ENCODE results near the gene WNK2.
"Not testable (repeated sequence)": the region's sequence is repeated elsewhere in the genome, so short reads cannot be mapped to it uniquely, and the experiment has no call there.

WNK2 gene

DNA sequence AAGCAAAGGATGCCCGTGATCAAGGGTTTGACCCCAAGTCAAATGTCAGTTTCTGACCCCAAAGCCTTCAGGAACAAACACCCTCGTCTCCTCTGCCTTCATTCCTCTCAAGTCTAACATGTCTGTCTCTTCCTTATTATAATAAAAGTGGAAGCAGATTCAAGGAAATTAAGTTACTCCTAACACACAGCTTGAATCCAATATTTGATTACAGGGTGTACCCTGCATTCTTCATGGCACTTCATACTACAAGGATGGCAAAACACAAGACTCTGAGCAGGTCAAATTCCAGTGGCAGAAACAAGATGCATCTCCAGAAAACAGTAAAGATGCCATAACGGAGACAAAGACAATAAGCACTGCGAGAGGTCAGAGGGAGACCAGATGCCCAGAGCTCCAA, 148.4 kb downstream of the WNK2 start:
- H3K4me3 ChIP-seq (ENCODE audit: low read depth, low read length), result no peak overlapping the region
- TF ChIP-seq POLR2A (IDR thresholded peaks at IDR 0.05; ENCODE audit: extremely low read depth, insufficient read length), result no peak
- TF ChIP-seq, protein P1, sequence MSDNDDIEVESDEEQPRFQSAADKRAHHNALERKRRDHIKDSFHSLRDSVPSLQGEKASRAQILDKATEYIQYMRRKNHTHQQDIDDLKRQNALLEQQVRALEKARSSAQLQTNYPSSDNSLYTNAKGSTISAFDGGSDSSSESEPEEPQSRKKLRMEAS (IDR thresholded peaks at IDR 0.05; ENCODE audit: low read depth, low read length), result no peak
- TF ChIP-seq, protein P2, sequence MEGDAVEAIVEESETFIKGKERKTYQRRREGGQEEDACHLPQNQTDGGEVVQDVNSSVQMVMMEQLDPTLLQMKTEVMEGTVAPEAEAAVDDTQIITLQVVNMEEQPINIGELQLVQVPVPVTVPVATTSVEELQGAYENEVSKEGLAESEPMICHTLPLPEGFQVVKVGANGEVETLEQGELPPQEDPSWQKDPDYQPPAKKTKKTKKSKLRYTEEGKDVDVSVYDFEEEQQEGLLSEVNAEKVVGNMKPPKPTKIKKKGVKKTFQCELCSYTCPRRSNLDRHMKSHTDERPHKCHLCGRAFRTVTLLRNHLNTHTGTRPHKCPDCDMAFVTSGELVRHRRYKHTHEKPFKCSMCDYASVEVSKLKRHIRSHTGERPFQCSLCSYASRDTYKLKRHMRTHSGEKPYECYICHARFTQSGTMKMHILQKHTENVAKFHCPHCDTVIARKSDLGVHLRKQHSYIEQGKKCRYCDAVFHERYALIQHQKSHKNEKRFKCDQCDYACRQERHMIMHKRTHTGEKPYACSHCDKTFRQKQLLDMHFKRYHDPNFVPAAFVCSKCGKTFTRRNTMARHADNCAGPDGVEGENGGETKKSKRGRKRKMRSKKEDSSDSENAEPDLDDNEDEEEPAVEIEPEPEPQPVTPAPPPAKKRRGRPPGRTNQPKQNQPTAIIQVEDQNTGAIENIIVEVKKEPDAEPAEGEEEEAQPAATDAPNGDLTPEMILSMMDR (IDR thresholded peaks at IDR 0.05; ENCODE audit: low read depth, low read length), result no peak
- no peak for TF ChIP-seq MYC (IDR thresholded peaks at IDR 0.05; ENCODE audit: low read depth, low read length)
- DNase-seq (ENCODE audit: low read depth), result no peak

DNA sequence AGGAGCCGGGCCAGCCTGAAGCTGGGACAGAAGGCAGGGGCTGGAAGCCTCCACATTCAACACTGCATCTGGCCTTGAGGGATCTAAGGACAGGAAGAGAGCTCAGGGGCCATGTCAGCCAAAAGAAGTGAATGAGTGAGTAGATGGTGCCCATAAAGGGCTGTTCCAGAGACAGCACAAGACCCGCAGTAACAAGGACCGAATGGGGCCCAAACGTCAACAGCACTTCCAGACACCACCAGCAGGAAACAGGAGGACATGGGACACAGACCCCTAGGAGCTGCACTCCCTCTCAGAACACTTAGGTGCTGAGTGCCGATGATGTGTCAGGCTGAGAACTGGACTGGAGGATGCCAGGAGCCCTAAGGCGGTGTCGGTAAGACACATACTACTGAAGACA, 152.8 kb downstream of the WNK2 start:
- no peak overlapping the region for H3K4me3 ChIP-seq (ENCODE audit: low read depth, low read length)
- no peak for TF ChIP-seq POLR2A (IDR thresholded peaks at IDR 0.05; ENCODE audit: extremely low read depth, insufficient read length)
- TF ChIP-seq, protein P2 (IDR thresholded peaks at IDR 0.05; ENCODE audit: low read depth, low read length), result no peak
- TF ChIP-seq, protein P1 (IDR thresholded peaks at IDR 0.05; ENCODE audit: low read depth, low read length), result no peak
- no peak for DNase-seq (ENCODE audit: low read depth)

DNA sequence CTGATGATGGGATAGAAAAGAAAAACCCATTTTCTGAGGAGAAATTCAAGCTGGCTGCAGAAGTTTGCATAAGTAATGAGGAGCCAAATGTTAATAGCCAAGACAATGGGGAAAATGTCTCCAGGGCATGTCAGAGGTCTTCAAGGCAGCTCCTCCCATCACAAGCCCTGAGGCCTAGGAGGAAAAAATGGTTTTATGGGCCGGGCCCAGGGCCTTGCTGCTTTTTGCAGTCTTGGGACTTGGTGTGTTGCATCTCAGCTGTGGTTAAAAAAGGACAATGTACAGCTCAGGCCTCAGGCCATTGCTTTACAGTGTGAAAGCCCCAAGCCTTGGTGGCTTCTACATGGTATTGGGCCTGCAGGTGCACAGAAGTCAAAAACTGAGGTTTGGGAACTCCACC, 154.3 kb downstream of the WNK2 start:
- not testable (repeated sequence) for DNase-seq (ENCODE audit: low read depth); H3K4me3 ChIP-seq (ENCODE audit: low read depth, low read length)

DNA sequence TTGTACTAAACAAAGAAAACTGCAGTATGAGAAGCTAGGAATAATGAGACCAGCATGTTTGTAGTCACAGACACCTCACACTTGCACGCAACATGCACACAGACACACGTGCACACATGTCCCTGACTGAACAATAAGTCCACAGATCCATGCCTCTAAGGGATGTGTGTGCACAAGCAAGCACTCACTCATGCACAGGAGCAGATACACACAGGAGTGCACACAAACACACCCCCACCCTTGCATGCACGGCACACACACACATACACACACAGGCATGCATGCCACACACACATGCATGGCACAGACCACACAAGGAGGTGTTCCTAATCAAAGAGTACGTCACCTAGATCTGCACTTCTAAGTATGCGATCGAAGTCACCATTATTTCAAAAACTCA, 156.2 kb downstream of the WNK2 start:
- DNase-seq (ENCODE audit: low read depth), result no peak
- TF ChIP-seq, protein P2 (IDR thresholded peaks at IDR 0.05; ENCODE audit: low read depth, low read length), result no peak
- TF ChIP-seq, protein P1 (IDR thresholded peaks at IDR 0.05; ENCODE audit: low read depth, low read length), result no peak
- no peak for TF ChIP-seq MYC (IDR thresholded peaks at IDR 0.05; ENCODE audit: low read depth, low read length)
- no peak for TF ChIP-seq POLR2A (IDR thresholded peaks at IDR 0.05; ENCODE audit: extremely low read depth, insufficient read length)

DNA sequence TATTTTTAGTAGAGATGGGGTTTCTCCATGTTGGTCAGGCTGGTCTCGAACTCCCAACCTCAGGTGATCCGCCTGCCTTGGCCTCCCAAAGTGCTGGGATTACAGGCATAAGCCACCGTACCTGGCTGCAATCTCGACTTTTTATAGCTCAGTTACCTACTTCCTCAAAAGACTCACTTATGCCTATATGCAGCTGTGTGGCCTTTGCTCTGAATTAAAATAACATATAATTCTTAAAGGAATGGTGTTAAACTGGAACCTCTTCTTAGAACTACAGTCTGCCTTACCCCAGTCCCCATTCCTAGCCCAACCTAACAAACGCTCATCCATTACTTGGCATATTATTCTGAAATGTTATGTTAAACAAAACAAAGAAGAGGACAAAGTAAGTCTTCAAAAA, 157.9 kb downstream of the WNK2 start:
- DNase-seq (ENCODE audit: low read depth); H3K4me3 ChIP-seq (ENCODE audit: low read depth, low read length): not testable (repeated sequence)

More for the DNA sequence above, 156.2 kb downstream of the WNK2 start:
- no peak overlapping the region for H3K4me3 ChIP-seq (ENCODE audit: low read depth, low read length)

DNA sequence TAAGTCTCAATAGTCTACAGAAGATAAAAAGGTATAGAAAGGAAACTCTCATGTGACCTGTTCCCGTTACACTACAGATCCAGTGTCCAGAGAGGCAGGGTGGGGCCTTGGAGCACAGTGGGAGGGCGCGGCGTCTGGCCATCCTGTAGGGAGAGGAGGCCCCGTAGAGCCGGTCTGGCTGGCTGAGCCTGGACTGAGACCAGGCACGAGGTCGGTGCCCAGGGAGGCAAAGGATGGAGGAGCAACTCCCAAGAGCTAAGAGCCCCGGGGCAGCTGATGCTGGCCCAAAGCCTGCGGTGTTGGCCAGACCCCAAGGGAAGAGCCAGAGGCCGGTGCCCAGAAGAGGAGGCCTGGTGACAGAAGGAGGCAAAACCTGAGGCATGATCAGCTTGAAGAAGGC, 158.5 kb downstream of the WNK2 start:
- DNase-seq (ENCODE audit: low read depth), result not testable (repeated sequence)

DNA sequence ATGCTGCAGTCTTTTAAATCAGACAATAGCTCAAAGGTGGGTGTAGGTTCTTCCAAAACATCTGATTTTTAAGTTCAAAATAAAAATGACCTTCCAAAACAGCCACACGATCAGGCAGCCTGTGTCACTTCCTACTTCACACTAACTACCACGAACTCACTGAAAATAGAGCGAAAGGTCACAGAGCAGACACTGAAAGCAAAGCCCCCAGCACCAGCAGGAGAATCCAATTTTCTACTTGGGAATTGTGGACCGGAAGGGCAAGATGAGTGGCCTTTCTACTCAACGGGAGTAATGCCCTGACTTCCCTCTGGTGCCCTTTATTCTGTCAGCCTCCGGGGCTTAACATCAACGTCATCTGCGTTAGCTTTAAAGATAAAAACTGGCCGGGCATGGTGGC, 159.7 kb downstream of the WNK2 start:
- no peak overlapping the region for H3K4me3 ChIP-seq (ENCODE audit: low read depth, low read length)
- TF ChIP-seq, protein P2 (IDR thresholded peaks at IDR 0.05; ENCODE audit: low read depth, low read length), result no peak
- TF ChIP-seq POLR2A (IDR thresholded peaks at IDR 0.05; ENCODE audit: extremely low read depth, insufficient read length) (no peak), MYC (IDR thresholded peaks at IDR 0.05; ENCODE audit: low read depth, low read length) (no peak)
- TF ChIP-seq, protein P1 (IDR thresholded peaks at IDR 0.05; ENCODE audit: low read depth, low read length), result no peak
- DNase-seq (ENCODE audit: low read depth), result no peak

More for the DNA sequence above, 158.5 kb downstream of the WNK2 start:
- not testable (repeated sequence) for H3K4me3 ChIP-seq (ENCODE audit: low read depth, low read length)
